Right cardiac atrium (tissue), 5 donors: ENCODE measurements around the gene UBN1. TPM values are rescaled to one million over a fixed set of nuclear protein-coding genes. Genes with fewer than 3 reads are reported as not detected.

Experiments
- ATAC-seq, 2 donors: fragments of 200-7000 bp; cut with Tn5 transposase; one replicate each; pipeline versions ENCODE4 v1.8.0 to v1.9.1; 2020; ENCODE audit warnings: moderate library complexity in 2 of 2, mild to moderate bottlenecking in 1 of 2
- DNase-seq, 3 donors: peaks; one replicate each; pipeline ENCODE4 v3.0.0-alpha.2; 2020
- H3K27ac ChIP-seq: one replicate; pipeline ENCODE4 v1.5.1; 2013; ENCODE audit warnings: mild to moderate bottlenecking, low read length, control low read depth, moderate library complexity
- H3K27me3 ChIP-seq: one replicate; pipeline ENCODE4 v1.6.1; 2013; ENCODE audit not compliant: control insufficient read depth, insufficient read depth
- H3K4me1 ChIP-seq: one replicate; pipeline ENCODE4 v1.6.1; 2013; ENCODE audit warnings: low read length; ENCODE audit not compliant: control insufficient read depth, insufficient read depth
- H3K4me3 ChIP-seq: one replicate; pipeline ENCODE4 v1.5.1; 2013; ENCODE audit warnings: low read length, control low read depth
- H3K9me3 ChIP-seq: one replicate; pipeline ENCODE4 v1.6.1; 2013; ENCODE audit warnings: low read length; ENCODE audit not compliant: control insufficient read depth
- WGBS: extraction: QIAGEN DNeasy Blood & Tissue Kit; methylation state at CpG from one replicate; pipeline ENCODE4 v1.1.7; 2013; 5-methylcytosine and 5-hydroxymethylcytosine counted together
- intact Hi-C, 4 donors: fragments of 100-400 bp; cut with DNase I; formaldehyde crosslinking; loops; one replicate each; pipeline versions ENCODE4 v1.11.0 to v1.14.0; 2022 to 2023
- long read RNA-seq, 4 donors: library from polyadenylated mRNA; unstranded; transcript quantifications; one replicate each; pipeline ENCODE4 v2.0.0, GENCODE V29; 2020 to 2021
- polyA plus RNA-seq: library from polyadenylated mRNA; stranded (reverse); fragments of 200-250 nt; gene quantifications from one replicate; pipeline ENCODE4 v1.2.3, GENCODE V29; 2013
- total RNA-seq, 4 donors: library from RNA; stranded (reverse); fragmentation: NEBNext Ultra II Directional; extraction: Animal tissue kit (Norgen Biotek cat#: 25700); gene quantifications; one replicate each; pipeline ENCODE4 v1.2.1, GENCODE V29; 2021
- donor health status: healthy with polysubstance abuse.
- donor health status: DM: no; HTN: yes; CAD: no.
- donor health status: DM: no; HTN: no; CAD: no.
- donor health status: DM: no; HTN: yes; CAD: no; lungs with severe emphysema.
- donor health status: DM: yes; HTN: yes; CAD: no.

UBN1 gene
- total RNA-seq = 10 to 100 TPM; 24.4 to 30.4 (median 27.4) TPM
- 16.5 TPM for polyA plus RNA-seq
- long read RNA-seq, donor 1, full-length matches to known transcripts = 6 of 72 reads
- long read RNA-seq, donor 1, partial matches to known transcripts = 56 of 72 reads
- long read RNA-seq, donor 1, other reads (novel, unspliced or antisense) = 10 of 72 reads
- long read RNA-seq, donor 2, full-length matches to known transcripts = 3 of 27 reads
- long read RNA-seq, donor 2, partial matches to known transcripts = 14 of 27 reads
- long read RNA-seq, donor 2, other reads (novel, unspliced or antisense) = 10 of 27 reads
- long read RNA-seq, donor 3, partial matches to known transcripts = 28 of 35 reads
- long read RNA-seq, donor 3, other reads (novel, unspliced or antisense) = 7 of 35 reads
- long read RNA-seq, donor 4, full-length matches to known transcripts = 4 of 25 reads
- long read RNA-seq, donor 4, partial matches to known transcripts = 17 of 25 reads
- long read RNA-seq, donor 4, other reads (novel, unspliced or antisense) = 4 of 25 reads

GRCh38 chr16:4846901-4847773, at the start of gene UBN1, which contains the start of gene GLYR1:
Gene UBN1 (plus strand): TSS chr16:4847481. CDS start chr16:4852918, 5,437 bp downstream.
Gene GLYR1 (minus strand): TSS chr16:4847288. CDS start chr16:4847265, 23 bp downstream.
- Histone ChIP-seq H3K4me3 (peak within 1 kb of the TSS; percentile 81), H3K4me1 (peaks cover 2% of the 10 kb centered on the region), H3K27me3 (no peaks in the 10 kb centered on the region), H3K9me3 (no peaks in the 10 kb centered on the region), H3K27ac (peak within 1 kb of the TSS; percentile 77)
- peak; percentile 100 for DNase-seq
- ATAC-seq = peak; percentile 98 to 99
- WGBS = under 1% methylated on average over 126 of the region's 126 CpGs
- intact Hi-C loops = no loop called here

GRCh38 chr16:4797805-4798252, 49.5 kb upstream of the UBN1 start:
- H3K4me3 ChIP-seq = no peak overlapping the region
- intact Hi-C loops = no loop called here

GRCh38 chr16:4798456-4798855, 48.8 kb upstream of the UBN1 start:
- H3K4me1 ChIP-seq = no peaks in the 10 kb centered on the region
- H3K27ac ChIP-seq = no peak overlapping the region
- no peaks in the 10 kb centered on the region for H3K9me3 ChIP-seq
- no peak overlapping the region for H3K4me3 ChIP-seq
- DNase-seq (peak in 1 of 3 donors; percentile 63), ATAC-seq (no peak)
- intact Hi-C loops = no loop called here
- 93% methylated on average over 16 of the region's 16 CpGs for WGBS
- H3K27me3 ChIP-seq = no peaks in the 10 kb centered on the region

More at GRCh38 chr16:4797805-4798252, 49.5 kb upstream of the UBN1 start:
- Histone ChIP-seq H3K27ac (no peak overlapping the region), H3K4me1 (no peaks in the 10 kb centered on the region), H3K27me3 (no peaks in the 10 kb centered on the region), H3K9me3 (no peaks in the 10 kb centered on the region)
- peak in 1 of 3 donors; percentile 58 for DNase-seq
- WGBS = 93% methylated on average over 22 of the region's 22 CpGs
- no peak for ATAC-seq

GRCh38 chr16:4799171-4799855, 48.0 kb upstream of the UBN1 start:
- WGBS = 93% methylated on average over 19 of the region's 19 CpGs
- H3K27ac ChIP-seq = no peak overlapping the region
- no peaks in the 10 kb centered on the region for H3K4me1 ChIP-seq
- peak in 1 of 3 donors; percentile 41 for DNase-seq
- no peaks in the 10 kb centered on the region for H3K27me3 ChIP-seq
- intact Hi-C loops = no loop called here
- ATAC-seq = no peak
- H3K4me3 ChIP-seq = no peak overlapping the region
- no peaks in the 10 kb centered on the region for H3K9me3 ChIP-seq

- 68% methylated on average over 17 of the region's 17 CpGs for WGBS
- H3K27ac ChIP-seq = no peak overlapping the region
- intact Hi-C loops = loop anchor here in 1 of 4 donors (10.0 kb wide), 1 partner anchor 154 kb away; the partner anchor contains the start of gene SEC14L5
- H3K4me3 ChIP-seq = no peak overlapping the region
- ATAC-seq (no peak), DNase-seq (peak in 2 of 3 donors; percentile 77 to 78)
- H3K4me1 ChIP-seq = no peaks in the 10 kb centered on the region
- no peaks in the 10 kb centered on the region for H3K9me3 ChIP-seq
- no peaks in the 10 kb centered on the region for H3K27me3 ChIP-seq
Measured at GRCh38 chr16:4800290-4801041, 46.8 kb upstream of the UBN1 start.

- ATAC-seq (no peak), DNase-seq (peak in 1 of 3 donors; percentile 58)
- H3K27me3 ChIP-seq = no peaks in the 10 kb centered on the region
- WGBS = 56% methylated on average over 29 of the region's 29 CpGs
- peak overlapping the region; percentile 66 for H3K4me3 ChIP-seq
- peak overlapping the region; percentile 64 for H3K27ac ChIP-seq
- no peaks in the 10 kb centered on the region for H3K9me3 ChIP-seq
- H3K4me1 ChIP-seq = no peaks in the 10 kb centered on the region
- intact Hi-C loops = loop anchor here in 1 of 4 donors (10.0 kb wide), 1 partner anchor 153 kb away; the partner anchor contains the start of gene SEC14L5
Measured at GRCh38 chr16:4801051-4801961, 46.0 kb upstream of the UBN1 start.

- no peaks in the 10 kb centered on the region for H3K9me3 ChIP-seq
Measured at GRCh38 chr16:4801962-4802658, 45.2 kb upstream of the UBN1 start, which contains the start of gene ROGDI. Gene ROGDI (minus strand): TSS chr16:4802633. CDS start chr16:4802571, 62 bp downstream.

GRCh38 chr16:4802659-4803287, 44.5 kb upstream of the UBN1 start:
- Histone ChIP-seq H3K27ac (peak overlapping the region; percentile 64), H3K4me1 (no peaks in the 10 kb centered on the region), H3K9me3 (no peaks in the 10 kb centered on the region), H3K4me3 (peak overlapping the region; percentile 66), H3K27me3 (no peaks in the 10 kb centered on the region)
- DNase-seq (peak; percentile 94 to 97 (median 97)), ATAC-seq (peak; percentile 95 to 96)
- WGBS = under 1% methylated on average over 59 of the region's 59 CpGs
- intact Hi-C loops = loop anchor here in 1 of 4 donors (10.0 kb wide), 1 partner anchor 152 kb away; the partner anchor contains the start of gene SEC14L5

More at GRCh38 chr16:4801962-4802658, 45.2 kb upstream of the UBN1 start, which contains the start of gene ROGDI:
- peak; percentile 72 to 94 (median 90) for DNase-seq
- Histone ChIP-seq H3K4me1 (no peaks in the 10 kb centered on the region), H3K4me3 (peak within 1 kb of the TSS; percentile 66), H3K27me3 (no peaks in the 10 kb centered on the region), H3K27ac (peak within 1 kb of the TSS; percentile 64)
- WGBS = under 1% methylated on average over 70 of the region's 70 CpGs
- intact Hi-C loops = loop anchor here in 1 of 4 donors (10.0 kb wide), 1 partner anchor 153 kb away; the partner anchor contains the start of gene SEC14L5
- ATAC-seq = peak; percentile 13 to 60
